ENCODE data around the gene ZBTB46.

The ZBTB46 gene

GRCh38 chr20:63706027-63706695, 124.9 kb downstream of the ZBTB46 start:
- no peak for FAIRE-seq
- no peak for DNase-seq (ENCODE audit: insufficient read length, low spot score)
- TF ChIP-seq CTCF (IDR thresholded peaks at IDR 0.05; ENCODE audit: insufficient read depth, missing control alignments): no peak

DNA sequence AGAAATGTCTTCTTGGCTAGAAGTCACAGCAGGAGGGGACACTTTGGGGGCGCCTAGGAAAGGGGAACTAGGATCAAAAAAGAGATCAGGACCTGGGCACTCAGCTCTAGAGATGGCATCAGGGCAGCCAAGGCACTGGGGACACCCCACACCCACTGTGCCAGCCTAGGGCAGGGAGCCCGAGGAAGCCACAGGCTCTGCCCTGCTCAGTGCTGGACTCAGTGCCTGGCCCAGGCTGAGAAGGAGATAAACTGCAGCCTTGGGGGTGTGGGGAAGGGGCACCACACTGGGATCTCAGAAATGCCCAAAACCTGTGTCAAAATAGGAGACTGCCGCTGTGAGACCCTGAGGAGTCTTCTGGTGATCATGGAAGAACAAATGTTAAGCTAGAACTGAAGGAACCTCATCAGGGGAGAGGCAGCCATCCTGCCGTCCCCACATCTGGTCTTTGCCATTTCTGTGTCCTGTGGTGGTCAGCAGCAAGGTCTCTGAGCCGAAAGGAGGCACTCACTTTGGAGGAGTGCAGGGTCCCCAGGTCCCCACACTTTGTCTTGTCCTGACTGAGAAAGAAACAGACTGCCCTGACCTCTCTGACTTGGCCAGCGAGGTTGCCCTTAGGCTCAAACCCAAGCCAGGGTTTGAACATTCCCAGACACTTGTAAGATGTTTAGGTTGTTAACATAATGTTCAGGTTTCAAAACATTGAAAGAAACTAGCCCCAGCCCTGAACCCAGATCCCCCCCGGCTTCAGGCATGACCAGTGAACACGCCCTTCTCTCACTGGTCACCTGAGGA, 125.6 kb downstream of the ZBTB46 start:
- no peak for FAIRE-seq

DNA sequence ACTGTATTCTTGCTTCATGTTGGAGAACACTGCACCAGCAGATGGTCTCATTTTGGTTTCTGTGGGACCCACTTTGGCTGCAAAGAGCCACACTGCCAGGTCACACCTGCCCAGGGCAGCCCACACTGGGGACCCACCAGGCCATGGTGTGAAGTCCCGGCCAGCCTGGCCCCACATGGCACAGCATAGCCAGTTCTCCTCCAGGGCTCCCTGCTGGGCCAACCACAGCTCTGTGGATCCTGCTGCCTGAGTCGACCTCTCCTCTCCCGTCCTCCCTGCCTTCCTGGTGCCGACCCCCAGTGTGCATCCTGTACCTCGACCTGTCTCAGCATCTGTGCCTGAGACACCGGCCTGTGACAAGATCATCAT, 126.3 kb downstream of the ZBTB46 start:
- FAIRE-seq (no peak), DNase-seq (ENCODE audit: insufficient read length, low spot score) (no peak)
- no peak for TF ChIP-seq CTCF (IDR thresholded peaks at IDR 0.05; ENCODE audit: insufficient read depth, missing control alignments)

More for the DNA sequence above, 125.6 kb downstream of the ZBTB46 start:
- no peak for TF ChIP-seq CTCF (IDR thresholded peaks at IDR 0.05; ENCODE audit: insufficient read depth, missing control alignments)
- no peak for DNase-seq (ENCODE audit: insufficient read length, low spot score)

- no peak for TF ChIP-seq CTCF (IDR thresholded peaks at IDR 0.05; ENCODE audit: insufficient read depth, missing control alignments)
- no peak for FAIRE-seq
- DNase-seq (ENCODE audit: insufficient read length, low spot score): no peak
Measured at GRCh38 chr20:63703976-63704748, 126.9 kb downstream of the ZBTB46 start.

DNA sequence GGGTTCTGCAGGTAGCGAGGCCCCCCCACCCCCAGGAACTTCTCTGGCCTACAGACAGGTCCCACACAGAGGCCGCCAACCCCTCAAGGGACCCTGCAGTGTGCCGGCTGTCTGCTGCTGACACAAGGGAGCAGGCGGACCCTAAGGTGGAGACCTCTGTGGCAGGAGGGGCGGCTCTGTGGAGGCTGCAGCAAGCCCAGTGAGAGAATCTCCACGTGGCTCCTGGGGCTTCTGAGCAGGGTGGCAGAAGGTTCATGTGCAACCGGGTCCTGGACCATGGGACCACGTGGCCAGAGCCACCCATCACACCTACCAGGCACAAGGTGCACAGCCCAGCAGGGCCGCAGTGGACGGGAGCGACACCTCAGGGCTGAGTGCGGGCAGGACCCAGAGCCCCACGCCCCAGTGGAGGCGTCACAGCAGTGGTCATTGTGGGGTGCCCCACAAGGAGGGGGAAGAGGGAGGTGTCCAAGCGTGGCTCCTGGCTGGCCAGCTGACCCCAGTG, 127.5 kb downstream of the ZBTB46 start:
- TF ChIP-seq CTCF (IDR thresholded peaks at IDR 0.05; ENCODE audit: insufficient read depth, missing control alignments): no peak
- DNase-seq (ENCODE audit: insufficient read length, low spot score) (no peak), FAIRE-seq (no peak)

GRCh38 chr20:63702751-63703470, 128.2 kb downstream of the ZBTB46 start:
- no peak for TF ChIP-seq CTCF (IDR thresholded peaks at IDR 0.05; ENCODE audit: insufficient read depth, missing control alignments)
- DNase-seq (ENCODE audit: insufficient read length, low spot score): peak; percentile 2
- FAIRE-seq: no peak
